ENCODE data around the gene C4orf50. TPM values are rescaled to one million over a fixed set of nuclear protein-coding genes. Genes with fewer than 3 reads are reported as not detected.

Gene C4orf50
- 0.49 TPM for total RNA-seq

DNA sequence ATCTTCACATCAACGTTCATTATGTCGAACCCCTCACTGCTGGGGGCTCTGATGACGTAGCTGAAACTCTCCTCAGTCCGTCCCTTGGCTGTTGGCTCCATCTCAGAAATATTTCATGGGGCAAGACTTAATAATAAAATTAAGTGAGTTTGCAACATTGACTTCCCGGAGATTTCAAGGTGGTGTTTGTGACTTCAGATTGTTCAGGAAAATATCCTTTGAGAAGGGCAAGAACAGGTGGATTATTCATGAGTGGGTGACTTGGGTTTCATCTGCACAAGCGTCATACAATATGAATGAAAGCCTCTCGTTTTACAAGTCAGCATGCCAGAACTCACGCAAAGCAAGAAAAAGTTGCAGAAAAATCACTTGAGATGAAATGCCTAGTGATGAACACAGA lies at the start of gene C4orf50:
Gene C4orf50 (minus strand): TSS at position 101 of the 400 bp plus-strand sequence.
- no peak within 1 kb of the TSS for H3K4me3 ChIP-seq
- H3K36me3 ChIP-seq, result no peaks in the 10 kb centered on the region
- no peaks in the 10 kb centered on the region for H3K9me3 ChIP-seq
- no peaks in the 10 kb centered on the region for H3K27me3 ChIP-seq
- intact Hi-C loops (cut with DNase I), result no loop called here
- no peaks in the 10 kb centered on the region for H3K4me1 ChIP-seq
- DNase-seq (ENCODE audit: extremely low spot score in 2 of 2), result no peak
- no peak within 1 kb of the TSS for H3K27ac ChIP-seq
- TF ChIP-seq, protein P1, sequence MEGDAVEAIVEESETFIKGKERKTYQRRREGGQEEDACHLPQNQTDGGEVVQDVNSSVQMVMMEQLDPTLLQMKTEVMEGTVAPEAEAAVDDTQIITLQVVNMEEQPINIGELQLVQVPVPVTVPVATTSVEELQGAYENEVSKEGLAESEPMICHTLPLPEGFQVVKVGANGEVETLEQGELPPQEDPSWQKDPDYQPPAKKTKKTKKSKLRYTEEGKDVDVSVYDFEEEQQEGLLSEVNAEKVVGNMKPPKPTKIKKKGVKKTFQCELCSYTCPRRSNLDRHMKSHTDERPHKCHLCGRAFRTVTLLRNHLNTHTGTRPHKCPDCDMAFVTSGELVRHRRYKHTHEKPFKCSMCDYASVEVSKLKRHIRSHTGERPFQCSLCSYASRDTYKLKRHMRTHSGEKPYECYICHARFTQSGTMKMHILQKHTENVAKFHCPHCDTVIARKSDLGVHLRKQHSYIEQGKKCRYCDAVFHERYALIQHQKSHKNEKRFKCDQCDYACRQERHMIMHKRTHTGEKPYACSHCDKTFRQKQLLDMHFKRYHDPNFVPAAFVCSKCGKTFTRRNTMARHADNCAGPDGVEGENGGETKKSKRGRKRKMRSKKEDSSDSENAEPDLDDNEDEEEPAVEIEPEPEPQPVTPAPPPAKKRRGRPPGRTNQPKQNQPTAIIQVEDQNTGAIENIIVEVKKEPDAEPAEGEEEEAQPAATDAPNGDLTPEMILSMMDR (IDR thresholded peaks at IDR 0.05), result no peak
- TF ChIP-seq POLR2AphosphoS5 (IDR thresholded peaks at IDR 0.05; ENCODE audit: insufficient read depth in 1 of 2, low read depth in 1 of 2) (no peak), POLR2A (IDR thresholded peaks at IDR 0.05) (no peak)

DNA sequence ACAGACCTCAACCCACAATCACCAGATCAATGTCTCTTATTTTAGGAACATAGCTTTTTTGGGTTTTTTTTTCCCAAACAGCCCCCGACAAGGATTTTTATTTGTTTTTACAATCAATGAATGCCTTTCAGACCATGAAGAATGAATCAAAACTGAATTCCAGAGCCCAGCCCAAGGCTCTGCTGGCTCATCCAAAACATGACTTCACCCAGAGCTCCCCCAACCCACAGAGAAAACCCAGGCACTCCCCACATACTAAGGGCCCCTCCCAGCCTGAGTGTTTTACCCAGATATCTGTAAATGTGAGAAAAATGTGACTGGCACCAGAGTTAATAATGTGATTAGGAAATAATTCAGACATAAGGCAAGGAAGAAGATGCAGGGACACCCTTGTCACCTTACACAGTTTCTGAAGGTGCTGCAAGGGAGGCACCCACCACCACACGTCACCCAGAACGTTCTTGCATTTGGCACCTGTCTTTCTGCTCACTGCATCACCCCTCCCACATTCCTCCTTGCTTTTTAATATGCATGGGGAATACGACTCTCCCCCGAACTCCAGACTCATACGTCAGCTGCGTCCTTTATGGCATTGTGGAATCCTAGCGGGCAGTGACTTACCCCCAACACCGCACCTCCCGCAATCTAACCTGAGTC lies 47.8 kb upstream of the C4orf50 start:
- DNase-seq (ENCODE audit: extremely low spot score in 2 of 2), result no peak
- H3K4me3 ChIP-seq, result no peak overlapping the region
- no peak overlapping the region for H3K27ac ChIP-seq
- no peaks in the 10 kb centered on the region for H3K9me3 ChIP-seq
- H3K4me1 ChIP-seq, result no peaks in the 10 kb centered on the region
- TF ChIP-seq, protein P1 (IDR thresholded peaks at IDR 0.05), result no peak
- TF ChIP-seq POLR2A (IDR thresholded peaks at IDR 0.05) (no peak), POLR2AphosphoS5 (IDR thresholded peaks at IDR 0.05; ENCODE audit: insufficient read depth in 1 of 2, low read depth in 1 of 2) (no peak)
- intact Hi-C loops (cut with DNase I), result no loop called here
- no peaks in the 10 kb centered on the region for H3K27me3 ChIP-seq
- no peaks in the 10 kb centered on the region for H3K36me3 ChIP-seq

DNA sequence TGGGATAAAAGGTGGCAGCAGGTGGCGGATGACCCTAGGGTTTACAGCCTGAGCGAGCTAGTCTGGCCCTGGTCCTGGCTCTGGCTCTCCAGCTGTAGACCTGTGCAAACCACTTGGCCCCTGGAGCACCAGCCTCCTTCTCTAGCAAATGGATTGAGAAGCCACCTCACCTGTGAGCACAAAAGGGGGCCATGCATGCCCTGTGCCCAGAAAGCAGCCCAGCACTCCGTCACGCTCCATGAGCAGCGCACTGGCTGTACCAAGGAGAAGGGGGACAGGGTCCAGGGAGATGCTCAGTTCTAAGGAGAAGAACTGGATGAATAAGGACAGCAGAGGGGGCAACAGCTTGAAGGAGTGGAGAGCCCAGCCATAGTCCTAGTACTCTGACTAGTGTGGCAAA lies 46.9 kb upstream of the C4orf50 start:
- Histone ChIP-seq H3K36me3 (no peaks in the 10 kb centered on the region), H3K9me3 (no peaks in the 10 kb centered on the region), H3K27me3 (no peaks in the 10 kb centered on the region), H3K4me3 (no peak overlapping the region), H3K4me1 (no peaks in the 10 kb centered on the region), H3K27ac (no peak overlapping the region)
- intact Hi-C loops (cut with DNase I), result no loop called here
- DNase-seq (ENCODE audit: extremely low spot score in 2 of 2), result no peak
- TF ChIP-seq, protein P1 (IDR thresholded peaks at IDR 0.05), result no peak
- TF ChIP-seq POLR2A (IDR thresholded peaks at IDR 0.05) (no peak), POLR2AphosphoS5 (IDR thresholded peaks at IDR 0.05; ENCODE audit: insufficient read depth in 1 of 2, low read depth in 1 of 2) (no peak)

DNA sequence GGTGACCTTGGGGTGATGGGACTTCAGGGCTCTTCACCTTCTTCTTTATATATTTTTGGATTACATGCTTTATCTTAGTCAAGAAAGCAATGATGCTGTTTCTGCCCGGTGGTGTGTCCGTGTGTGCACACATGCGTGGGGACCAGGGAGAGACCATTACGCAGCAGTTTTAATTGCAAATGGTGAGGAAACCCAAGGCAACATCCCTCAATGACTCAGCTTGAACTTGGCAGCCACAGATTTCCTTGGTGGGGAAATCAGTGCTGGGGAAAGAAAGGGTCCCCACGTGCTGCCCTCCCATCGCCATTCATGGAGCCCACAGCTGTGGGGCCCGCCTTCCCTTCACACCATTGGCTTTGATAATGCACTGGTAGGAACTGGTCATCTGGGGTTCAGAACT lies 46.2 kb upstream of the C4orf50 start:
- TF ChIP-seq, protein P1 (IDR thresholded peaks at IDR 0.05), result no peak
- TF ChIP-seq POLR2A (IDR thresholded peaks at IDR 0.05), result no peak
- TF ChIP-seq POLR2AphosphoS5 (IDR thresholded peaks at IDR 0.05; ENCODE audit: insufficient read depth in 1 of 2, low read depth in 1 of 2), result no peak
- H3K27ac ChIP-seq, result no peak overlapping the region
- intact Hi-C loops (cut with DNase I), result no loop called here
- no peak for DNase-seq (ENCODE audit: extremely low spot score in 2 of 2)
- no peaks in the 10 kb centered on the region for H3K4me1 ChIP-seq
- H3K27me3 ChIP-seq, result no peaks in the 10 kb centered on the region
- peaks cover 4% of the 10 kb centered on the region for H3K9me3 ChIP-seq
- no peak overlapping the region for H3K4me3 ChIP-seq
- H3K36me3 ChIP-seq, result no peaks in the 10 kb centered on the region

DNA sequence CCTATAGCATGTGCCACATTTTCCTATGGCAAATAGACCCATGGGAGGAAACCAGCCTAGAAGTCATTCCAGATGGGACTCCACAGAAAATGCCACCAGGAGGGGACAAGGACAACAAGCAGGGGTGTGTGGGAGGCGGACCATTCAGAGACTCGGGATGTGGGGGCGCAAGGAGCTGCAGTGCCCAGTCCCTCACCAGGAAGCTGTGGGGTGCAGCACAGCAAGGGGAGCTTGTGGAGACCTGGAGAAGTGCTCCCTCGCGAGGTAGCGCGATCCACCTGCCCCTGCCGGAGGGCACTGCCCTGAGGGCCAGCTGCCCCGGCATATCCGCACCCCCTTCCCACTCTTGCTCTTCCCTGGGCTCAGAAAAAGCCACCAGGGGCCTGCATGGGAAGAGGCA lies 45.5 kb upstream of the C4orf50 start:
- Histone ChIP-seq H3K4me1 (no peaks in the 10 kb centered on the region), H3K36me3 (no peaks in the 10 kb centered on the region), H3K27me3 (no peaks in the 10 kb centered on the region), H3K9me3 (peaks cover 11% of the 10 kb centered on the region), H3K4me3 (no peak overlapping the region), H3K27ac (no peak overlapping the region)
- TF ChIP-seq, protein P1 (IDR thresholded peaks at IDR 0.05), result no peak
- no peak for TF ChIP-seq POLR2AphosphoS5 (IDR thresholded peaks at IDR 0.05; ENCODE audit: insufficient read depth in 1 of 2, low read depth in 1 of 2)
- TF ChIP-seq POLR2A (IDR thresholded peaks at IDR 0.05), result no peak
- intact Hi-C loops (cut with DNase I), result no loop called here
- no peak for DNase-seq (ENCODE audit: extremely low spot score in 2 of 2)

Data from vagina (tissue), 2 donors.